Glutamatergic neuron (in vitro differentiated cells): ENCODE measurements around the gene RGL2. TPM values are rescaled to one million over a fixed set of nuclear protein-coding genes. Genes with fewer than 3 reads are reported as not detected.

Experiments
- DNase-seq: peaks from one replicate; pipeline ENCODE4 v3.0.0; 2022
- H3K27ac Mint-ChIP-seq: one replicate; pipeline ENCODE4 v1.8.0; 2020; ENCODE audit warnings: mild to moderate bottlenecking, mixed read lengths, inconsistent platforms; ENCODE audit not compliant: unreplicated experiment
- H3K27me3 Mint-ChIP-seq: one replicate; pipeline ENCODE4 v1.8.0; 2020; ENCODE audit warnings: mild to moderate bottlenecking, moderate library complexity, mixed read lengths, inconsistent platforms; ENCODE audit not compliant: unreplicated experiment
- H3K36me3 Mint-ChIP-seq: one replicate; pipeline ENCODE4 v1.8.0; 2020; ENCODE audit warnings: mild to moderate bottlenecking, mixed read lengths, inconsistent platforms; ENCODE audit not compliant: unreplicated experiment
- H3K4me1 Mint-ChIP-seq: one replicate; pipeline ENCODE4 v1.8.0; 2020; ENCODE audit warnings: mild to moderate bottlenecking, low read depth, mixed read lengths, inconsistent platforms; ENCODE audit not compliant: unreplicated experiment
- H3K4me3 Mint-ChIP-seq: one replicate; pipeline ENCODE4 v1.8.0; 2020; ENCODE audit warnings: mild to moderate bottlenecking, mixed read lengths, inconsistent platforms; ENCODE audit not compliant: unreplicated experiment
- H3K9me3 Mint-ChIP-seq: one replicate; pipeline ENCODE4 v1.8.0; 2020; ENCODE audit warnings: mild to moderate bottlenecking, moderate library complexity, mixed read lengths, inconsistent platforms; ENCODE audit not compliant: unreplicated experiment
- total RNA-seq: library from RNA; stranded (reverse); fragmentation: NEBNext Ultra II Directional; extraction: Animal tissue kit (Norgen Biotek cat#: 25700); gene quantifications from one replicate; pipeline ENCODE4 v1.2.1, GENCODE V29; 2021; ENCODE audit not compliant: unreplicated experiment
- TF ChIP-seq, protein P1 (sequence below): fragments of 200-600 bp; sonication (generic); IDR thresholded peaks from one replicate; pipeline ENCODE4 v1.5.0; 2021; ENCODE audit not compliant: partially characterized antibody, unreplicated experiment

Gene RGL2
- total RNA-seq, 1 donor from 2014 or later, result 61.3 TPM

DNA sequence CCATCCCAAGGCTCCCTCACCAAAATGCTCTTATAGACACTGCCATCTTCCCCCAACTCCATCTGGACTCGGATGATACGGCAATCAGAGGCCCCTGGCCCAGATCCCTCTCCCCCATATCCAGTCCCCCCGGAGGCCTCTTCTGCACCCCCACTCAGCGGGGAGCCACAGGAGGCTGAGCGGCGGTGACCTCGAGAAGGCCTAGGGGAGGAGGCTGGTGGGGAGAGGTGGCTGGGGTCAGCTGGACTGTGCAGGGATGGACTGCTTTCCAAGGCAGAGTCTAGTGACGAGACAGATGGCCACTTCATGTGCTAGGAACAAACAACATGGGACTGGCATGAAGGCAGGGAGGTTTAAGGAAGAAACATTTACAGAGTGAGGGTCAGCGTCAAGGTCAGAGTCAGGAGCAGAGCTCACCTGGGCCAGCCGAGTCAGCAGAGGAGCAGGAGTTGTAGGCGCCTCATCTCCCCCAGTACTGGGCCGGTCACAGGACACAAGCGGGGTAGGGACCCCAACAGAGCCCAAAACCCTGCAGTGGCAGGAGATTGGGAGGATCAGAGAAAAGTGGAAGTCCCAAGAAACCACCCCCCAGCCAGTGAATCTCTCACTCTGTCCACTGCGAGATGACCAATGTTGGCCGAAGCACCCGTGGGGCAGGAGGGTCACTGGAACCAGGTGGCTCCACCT lies 5.6 kb downstream of the RGL2 start:
- H3K27ac Mint-ChIP-seq, result peak overlapping the region; percentile 52
- peaks cover 15% of the 10 kb centered on the region for H3K27me3 Mint-ChIP-seq
- H3K4me1 Mint-ChIP-seq, result peaks cover 11% of the 10 kb centered on the region
- no peaks in the 10 kb centered on the region for H3K9me3 Mint-ChIP-seq
- TF ChIP-seq, protein P1, sequence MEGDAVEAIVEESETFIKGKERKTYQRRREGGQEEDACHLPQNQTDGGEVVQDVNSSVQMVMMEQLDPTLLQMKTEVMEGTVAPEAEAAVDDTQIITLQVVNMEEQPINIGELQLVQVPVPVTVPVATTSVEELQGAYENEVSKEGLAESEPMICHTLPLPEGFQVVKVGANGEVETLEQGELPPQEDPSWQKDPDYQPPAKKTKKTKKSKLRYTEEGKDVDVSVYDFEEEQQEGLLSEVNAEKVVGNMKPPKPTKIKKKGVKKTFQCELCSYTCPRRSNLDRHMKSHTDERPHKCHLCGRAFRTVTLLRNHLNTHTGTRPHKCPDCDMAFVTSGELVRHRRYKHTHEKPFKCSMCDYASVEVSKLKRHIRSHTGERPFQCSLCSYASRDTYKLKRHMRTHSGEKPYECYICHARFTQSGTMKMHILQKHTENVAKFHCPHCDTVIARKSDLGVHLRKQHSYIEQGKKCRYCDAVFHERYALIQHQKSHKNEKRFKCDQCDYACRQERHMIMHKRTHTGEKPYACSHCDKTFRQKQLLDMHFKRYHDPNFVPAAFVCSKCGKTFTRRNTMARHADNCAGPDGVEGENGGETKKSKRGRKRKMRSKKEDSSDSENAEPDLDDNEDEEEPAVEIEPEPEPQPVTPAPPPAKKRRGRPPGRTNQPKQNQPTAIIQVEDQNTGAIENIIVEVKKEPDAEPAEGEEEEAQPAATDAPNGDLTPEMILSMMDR, result no peak
- H3K4me3 Mint-ChIP-seq, result no peak overlapping the region
- no peaks in the 10 kb centered on the region for H3K36me3 Mint-ChIP-seq
- no peak for DNase-seq

DNA sequence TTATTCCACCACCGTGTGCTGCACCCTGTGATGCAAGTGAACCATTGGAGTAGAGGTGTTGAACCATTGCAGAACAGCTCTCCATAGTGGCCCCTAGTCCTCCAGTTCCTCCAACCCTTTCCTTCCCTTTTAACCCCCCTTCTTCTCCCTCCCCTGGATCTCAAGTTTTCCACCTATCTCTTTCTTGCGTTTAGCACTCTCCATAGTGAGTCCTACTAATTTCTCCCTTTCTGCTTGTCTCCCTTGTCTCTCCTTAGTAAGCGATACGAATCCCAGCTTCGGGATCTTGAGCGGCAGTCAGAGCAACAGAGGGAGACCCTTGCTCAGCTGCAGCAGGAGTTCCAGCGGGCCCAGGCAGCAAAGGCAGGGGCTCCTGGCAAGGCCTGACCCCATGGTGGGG lies 8.3 kb downstream of the RGL2 start:
- TF ChIP-seq, protein P1, result no peak
- Mint-ChIP-seq H3K27ac (peak overlapping the region; percentile 6), H3K36me3 (no peaks in the 10 kb centered on the region)

DNA sequence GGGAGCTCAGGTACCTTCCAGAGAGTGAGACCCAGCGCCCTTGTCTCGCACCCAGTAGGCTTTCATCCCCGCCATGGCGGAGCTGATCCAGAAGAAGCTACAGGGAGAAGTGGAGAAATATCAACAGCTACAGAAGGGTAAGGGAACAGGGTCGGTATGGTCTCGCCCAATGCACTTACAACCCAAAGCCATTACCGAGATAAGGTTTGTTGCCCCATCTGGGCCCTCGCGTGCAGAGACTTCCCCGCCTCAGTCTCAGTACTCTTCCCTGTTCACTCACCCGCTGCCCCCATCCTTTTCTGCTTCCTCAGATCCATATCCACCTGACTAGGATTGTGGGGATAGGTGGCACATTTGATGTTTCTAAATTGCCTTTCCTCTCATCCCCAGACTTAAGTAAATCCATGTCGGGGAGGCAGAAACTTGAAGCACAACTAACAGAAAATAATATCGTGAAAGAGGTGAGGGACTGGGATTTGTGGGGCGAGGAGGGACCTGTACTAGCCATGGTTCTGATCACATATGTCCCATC lies 8.9 kb downstream of the RGL2 start:
- Mint-ChIP-seq H3K27ac (peak overlapping the region; percentile 6), H3K4me3 (peak overlapping the region; percentile 91), H3K36me3 (no peaks in the 10 kb centered on the region), H3K4me1 (peaks cover 15% of the 10 kb centered on the region), H3K27me3 (peaks cover 8% of the 10 kb centered on the region), H3K9me3 (no peaks in the 10 kb centered on the region)
- DNase-seq, result no peak
- TF ChIP-seq, protein P1, result no peak

More for the DNA sequence above, 8.3 kb downstream of the RGL2 start:
- Mint-ChIP-seq H3K4me1 (peaks cover 15% of the 10 kb centered on the region), H3K4me3 (peak overlapping the region; percentile 91), H3K27me3 (peaks cover 8% of the 10 kb centered on the region), H3K9me3 (no peaks in the 10 kb centered on the region)
- no peak for DNase-seq

DNA sequence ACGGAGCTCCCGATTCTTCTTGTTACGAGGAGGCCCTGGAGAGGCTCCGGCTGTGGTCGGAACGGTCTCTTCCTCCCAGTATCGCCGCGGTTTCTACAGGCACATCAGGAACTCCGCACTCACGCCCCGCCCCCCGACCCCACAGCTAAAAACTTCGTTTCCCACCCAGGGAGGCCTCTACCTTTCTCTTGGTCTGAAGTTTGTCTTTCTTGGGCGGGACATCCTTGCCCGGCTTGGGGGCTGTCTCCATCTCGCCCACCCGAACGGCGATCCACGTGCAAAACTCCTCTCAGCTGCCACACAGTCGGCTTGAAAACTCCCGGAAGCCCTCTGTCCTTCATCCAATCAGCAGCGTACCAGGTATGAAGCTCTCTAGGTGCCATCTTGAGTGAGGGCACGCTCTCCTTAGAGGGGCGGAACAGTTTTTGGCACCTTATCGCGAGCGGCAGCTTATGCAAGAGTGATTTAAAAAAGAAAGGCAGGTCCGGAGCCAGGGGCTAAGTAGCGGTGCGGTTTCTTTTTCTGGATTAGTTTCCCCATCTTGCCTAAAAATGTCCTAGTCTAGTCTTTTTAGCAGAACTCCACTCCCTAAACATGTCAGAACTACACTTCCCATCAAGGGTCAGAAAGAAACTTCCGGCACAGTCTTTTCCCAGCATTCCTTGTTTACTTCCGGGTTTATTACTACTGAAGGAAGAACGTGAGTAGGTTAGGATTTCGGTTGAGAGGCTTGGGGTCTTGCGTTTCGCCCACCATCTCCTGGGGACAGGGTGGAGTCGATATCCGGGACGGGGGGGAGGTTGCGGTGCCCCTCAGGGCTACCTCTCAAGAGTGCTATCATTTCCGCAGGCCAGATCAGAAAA lies 9.6 kb downstream of the RGL2 start, which contains the start of the genes PFDN6 and WDR46:
PFDN6 (plus strand) TSS at position 681 of the 863 bp plus-strand sequence. CDS start 256 bp downstream, outside the sequence.
WDR46 (minus strand) TSS at position 319 of the 863 bp plus-strand sequence; CDS start at position 250, 69 bp downstream.
- peaks cover 15% of the 10 kb centered on the region for H3K4me1 Mint-ChIP-seq
- TF ChIP-seq, protein P1, result no peak
- peaks cover 8% of the 10 kb centered on the region for H3K27me3 Mint-ChIP-seq
- peak; percentile 65 for DNase-seq
- H3K36me3 Mint-ChIP-seq, result no peaks in the 10 kb centered on the region
- peak within 1 kb of the TSS; percentile 72 for H3K27ac Mint-ChIP-seq
- no peaks in the 10 kb centered on the region for H3K9me3 Mint-ChIP-seq
- H3K4me3 Mint-ChIP-seq, result peak within 1 kb of the TSS; percentile 91
